WTC11 (cell line): Measurements from ENCODE around the gene DLG5.

ENCODE experiments used
- JUN ChIP-seq: sonication (generic); formaldehyde crosslinking; IDR thresholded peaks from 2 replicates; pipeline ENCODE4 v1.8.0; 2023; ENCODE audit warnings: mild to moderate bottlenecking, missing genetic modification reagents
- NFE2L1 ChIP-seq: sonication (generic); formaldehyde crosslinking; IDR thresholded peaks from 2 replicates; pipeline ENCODE4 v1.8.1; 2023; ENCODE audit warnings: missing genetic modification reagents
- SP1 ChIP-seq: sonication (generic); formaldehyde crosslinking; conservative IDR thresholded peaks from 2 replicates; pipeline ENCODE4 v1.8.1; 2022; ENCODE audit warnings: missing genetic modification reagents
- TF ChIP-seq, protein P1 (sequence below): sonication (generic); formaldehyde crosslinking; IDR thresholded peaks from 2 replicates; pipeline ENCODE4 v1.8.1; 2023; ENCODE audit warnings: mild to moderate bottlenecking, moderate library complexity, missing genetic modification reagents
- TF ChIP-seq, protein P2 (sequence below): sonication (generic); formaldehyde crosslinking; IDR thresholded peaks from 2 replicates; pipeline ENCODE4 v1.8.1; 2022; ENCODE audit warnings: mild to moderate bottlenecking, missing genetic modification reagents, moderate library complexity, borderline replicate concordance

DNA sequence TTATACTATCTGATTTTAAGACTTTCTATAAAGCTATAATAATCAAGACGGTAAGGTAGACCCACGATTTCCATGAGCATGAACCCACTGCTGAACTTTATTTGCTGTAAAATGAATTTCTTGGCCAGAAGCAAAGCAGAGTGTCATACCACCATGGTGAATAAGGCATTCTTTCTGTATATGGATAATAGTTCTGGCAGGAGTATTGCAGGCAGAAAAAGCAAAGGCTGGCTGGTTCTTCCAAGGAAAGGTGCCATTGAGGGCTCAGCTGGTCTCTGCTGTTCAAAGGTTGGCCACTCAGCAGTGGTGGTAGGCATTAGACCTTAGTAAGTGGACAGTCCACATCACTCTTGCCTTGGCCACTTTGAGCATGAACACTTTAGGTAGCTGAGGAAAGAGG is 184.8 kb downstream of the DLG5 start:
- TF ChIP-seq SP1 (CRISPR knock-in tag) (no peak), JUN (CRISPR knock-in tag) (no peak), NFE2L1 (CRISPR knock-in tag) (no peak)
- TF ChIP-seq, protein P1, sequence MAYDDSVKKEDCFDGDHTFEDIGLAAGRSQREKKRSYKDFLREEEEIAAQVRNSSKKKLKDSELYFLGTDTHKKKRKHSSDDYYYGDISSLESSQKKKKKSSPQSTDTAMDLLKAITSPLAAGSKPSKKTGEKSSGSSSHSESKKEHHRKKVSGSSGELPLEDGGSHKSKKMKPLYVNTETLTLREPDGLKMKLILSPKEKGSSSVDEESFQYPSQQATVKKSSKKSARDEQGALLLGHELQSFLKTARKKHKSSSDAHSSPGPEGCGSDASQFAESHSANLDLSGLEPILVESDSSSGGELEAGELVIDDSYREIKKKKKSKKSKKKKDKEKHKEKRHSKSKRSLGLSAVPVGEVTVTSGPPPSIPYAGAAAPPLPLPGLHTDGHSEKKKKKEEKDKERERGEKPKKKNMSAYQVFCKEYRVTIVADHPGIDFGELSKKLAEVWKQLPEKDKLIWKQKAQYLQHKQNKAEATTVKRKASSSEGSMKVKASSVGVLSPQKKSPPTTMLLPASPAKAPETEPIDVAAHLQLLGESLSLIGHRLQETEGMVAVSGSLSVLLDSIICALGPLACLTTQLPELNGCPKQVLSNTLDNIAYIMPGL (CRISPR knock-in tag), result no peak
- TF ChIP-seq, protein P2, sequence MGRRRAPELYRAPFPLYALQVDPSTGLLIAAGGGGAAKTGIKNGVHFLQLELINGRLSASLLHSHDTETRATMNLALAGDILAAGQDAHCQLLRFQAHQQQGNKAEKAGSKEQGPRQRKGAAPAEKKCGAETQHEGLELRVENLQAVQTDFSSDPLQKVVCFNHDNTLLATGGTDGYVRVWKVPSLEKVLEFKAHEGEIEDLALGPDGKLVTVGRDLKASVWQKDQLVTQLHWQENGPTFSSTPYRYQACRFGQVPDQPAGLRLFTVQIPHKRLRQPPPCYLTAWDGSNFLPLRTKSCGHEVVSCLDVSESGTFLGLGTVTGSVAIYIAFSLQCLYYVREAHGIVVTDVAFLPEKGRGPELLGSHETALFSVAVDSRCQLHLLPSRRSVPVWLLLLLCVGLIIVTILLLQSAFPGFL, result no peak
